Left lung (tissue), 10 donors: Measurements from ENCODE around the gene ZCCHC7. TPM values are rescaled to one million over a fixed set of nuclear protein-coding genes. Genes with fewer than 3 reads are reported as not detected.

Source experiments
- ATAC-seq: fragments of 200-7000 bp; cut with Tn5 transposase; one replicate; pipeline ENCODE4 v1.9.1; 2020; ENCODE audit warnings: moderate library complexity
- DNase-seq, 4 donors: peaks; one replicate each; pipeline ENCODE4 v3.0.0-alpha.2; 2013 to 2020
- H3K27ac ChIP-seq, 2 donors: fragments of 200-600 bp; sonication (generic) in 1 of 2; one replicate each; pipeline versions ENCODE4 v1.5.0 to v1.8.0; 2020 to 2021
- H3K27me3 ChIP-seq, 2 donors: fragments of 200-600 bp; sonication (generic) in 1 of 2; one replicate each; pipeline versions ENCODE4 v1.5.0 to v1.8.0; 2020 to 2021
- H3K36me3 ChIP-seq, 2 donors: fragments of 200-600 bp; sonication (generic) in 1 of 2; one replicate each; pipeline versions ENCODE4 v1.5.0 to v1.8.0; 2020 to 2021
- H3K4me1 ChIP-seq, 2 donors: fragments of 200-600 bp; one replicate each; pipeline ENCODE4 v1.8.0; 2021
- H3K4me3 ChIP-seq, 2 donors: fragments of 200-600 bp; sonication (generic) in 1 of 2; one replicate each; pipeline versions ENCODE4 v1.5.0 to v1.8.0; 2020 to 2021; ENCODE audit warnings: mild to moderate bottlenecking in 1 of 2
- H3K9me3 ChIP-seq, 2 donors: fragments of 200-600 bp; sonication (generic) in 1 of 2; one replicate each; pipeline versions ENCODE4 v1.5.0 to v1.8.0; 2020 to 2021
- CTCF ChIP-seq, 2 donors: fragments of 200-600 bp; sonication (generic) in 1 of 2; IDR thresholded peaks; one replicate each; pipeline versions ENCODE4 v1.5.0 to v1.8.0; 2021; ENCODE audit warnings: antibody characterized with exemption in 2 of 2
- intact Hi-C, 2 donors: fragments of 100-400 bp; cut with DNase I; formaldehyde crosslinking; loops; one replicate each; pipeline versions ENCODE4 v1.11.2 to v1.14.2; 2022
- polyA plus RNA-seq, 6 donors: library from polyadenylated mRNA; unstranded; fragments of 120-200 nt; gene quantifications; one replicate each; pipeline ENCODE4 v1.2.1, GENCODE V29; 2013; ENCODE audit not compliant: insufficient read length in 6 of 6
- total RNA-seq, 2 donors: library from RNA; stranded (reverse); fragmentation: NEBNext Ultra II Directional; extraction: Animal tissue kit (Norgen Biotek cat#: 25700); gene quantifications; one replicate each; pipeline ENCODE4 v1.2.1, GENCODE V29; 2021
- donor health status: DM: no; HTN: yes; CAD: no.
- donor health status: DM: no; HTN: no; CAD: no.

Gene ZCCHC7
- total and polyA plus RNA-seq, 8 donors: 16.0 to 26.0 (median 22.6) TPM

- no peak for TF ChIP-seq CTCF (IDR thresholded peaks at IDR 0.05)
- ATAC-seq: no peak
- intact Hi-C loops: no loop called here
- no peaks in the 10 kb centered on the region for H3K9me3 ChIP-seq
- peaks cover 0 to 2% of the 10 kb centered on the region in 2 donors for H3K36me3 ChIP-seq
- DNase-seq: no peak
- H3K4me1 ChIP-seq: no peaks in the 10 kb centered on the region
- H3K27me3 ChIP-seq: no peaks in the 10 kb centered on the region
- H3K4me3 ChIP-seq: no peak overlapping the region
- no peak overlapping the region for H3K27ac ChIP-seq
Observed at GRCh38 chr9:37363124-37363523, 242.8 kb downstream of the ZCCHC7 start.

GRCh38 chr9:37364136-37364535, 243.8 kb downstream of the ZCCHC7 start:
- H3K36me3 ChIP-seq: no peaks in the 10 kb centered on the region
- no peak overlapping the region for H3K4me3 ChIP-seq
- intact Hi-C loops: no loop called here
- DNase-seq (no peak), ATAC-seq (no peak)
- no peaks in the 10 kb centered on the region for H3K4me1 ChIP-seq
- no peaks in the 10 kb centered on the region for H3K9me3 ChIP-seq
- no peak overlapping the region for H3K27ac ChIP-seq
- TF ChIP-seq CTCF (IDR thresholded peaks at IDR 0.05): no peak
- H3K27me3 ChIP-seq: no peaks in the 10 kb centered on the region

- H3K4me1 ChIP-seq: no peaks in the 10 kb centered on the region
- H3K36me3 ChIP-seq: no peaks in the 10 kb centered on the region
- H3K27ac ChIP-seq: no peak overlapping the region
- no peaks in the 10 kb centered on the region for H3K9me3 ChIP-seq
- intact Hi-C loops: no loop called here
- no peaks in the 10 kb centered on the region for H3K27me3 ChIP-seq
- no peak for TF ChIP-seq CTCF (IDR thresholded peaks at IDR 0.05)
- DNase-seq (no peak), ATAC-seq (no peak)
- no peak overlapping the region for H3K4me3 ChIP-seq
Observed at GRCh38 chr9:37364751-37365360, 244.5 kb downstream of the ZCCHC7 start.

GRCh38 chr9:37369671-37370070, 249.3 kb downstream of the ZCCHC7 start:
- DNase-seq (no peak), ATAC-seq (no peak)
- intact Hi-C loops: no loop called here
- Histone ChIP-seq H3K27me3 (no peaks in the 10 kb centered on the region), H3K4me3 (no peak overlapping the region), H3K36me3 (no peaks in the 10 kb centered on the region), H3K9me3 (no peaks in the 10 kb centered on the region), H3K4me1 (peaks cover 0 to 6% of the 10 kb centered on the region in 2 donors), H3K27ac (no peak overlapping the region)
- no peak for TF ChIP-seq CTCF (IDR thresholded peaks at IDR 0.05)

GRCh38 chr9:37370282-37370681, 249.9 kb downstream of the ZCCHC7 start:
- intact Hi-C loops: no loop called here
- DNase-seq: no peak
- H3K27me3 ChIP-seq: no peaks in the 10 kb centered on the region
- no peak for TF ChIP-seq CTCF (IDR thresholded peaks at IDR 0.05)
- H3K4me1 ChIP-seq: peaks cover 0 to 6% of the 10 kb centered on the region in 2 donors
- no peak for ATAC-seq
- H3K9me3 ChIP-seq: no peaks in the 10 kb centered on the region
- no peak overlapping the region for H3K4me3 ChIP-seq
- no peak overlapping the region for H3K27ac ChIP-seq
- no peaks in the 10 kb centered on the region for H3K36me3 ChIP-seq
